K562 (cell line): Measurements from ENCODE around the gene RBFOX2. TPM values are rescaled to one million over a fixed set of nuclear protein-coding genes. Genes with fewer than 3 reads are reported as not detected.

Source experiments
- ATAC-seq: fragments of 200-7000 bp; cut with Tn5 transposase; 3 replicates; pipeline ENCODE4 v1.9.1; 2020; ENCODE audit warnings: moderate library complexity
- BruUV-seq: library from RNA; stranded (reverse); fragments of 400-500 nt; replicated peaks from 2 replicates; lab custom pipeline; 2021; lab: Mats Ljungman, UMichigan
- CTCF ChIA-PET: fragments of 300-600 bp; formaldehyde crosslinking; extraction: SDS; loops from one replicate; lab custom pipeline; 2021; ENCODE audit warnings: low intra/inter-chr PET ratio; lab: Yijun Ruan, JAX
- POLR2A ChIA-PET: fragments of 300-600, 350-650 bp; sonication (Branson Sonifier 250); formaldehyde crosslinking; extraction: SDS; loops from one replicate; lab custom pipeline; 2021; ENCODE audit warnings: antibody characterized with exemption, inconsistent platforms; lab: Yijun Ruan, JAX
- DNase-seq, 4 experiments: peaks; one replicate each; pipeline versions ENCODE4 v3.0.0 to v3.0.0-alpha.2; 2011 to 2018; ENCODE audit warnings: low spot score in 3 of 4, mixed read lengths in 3 of 4; ENCODE audit errors: extremely low read depth in 1 of 4
- FAIRE-seq: peaks from 2 replicates; lab custom pipeline; 2011; peaks lifted over from hg19 to GRCh38; lab: Jason Lieb, UNC
- H2AFZ ChIP-seq: 2 replicates; pipeline ENCODE4 v1.6.0; 2011; ENCODE audit warnings: low read depth, low read length, control low read depth, inconsistent platforms
- H3K27ac ChIP-seq: fragments of 200-600 bp; 3 replicates; pipeline ENCODE4 v1.8.0; 2011; ENCODE audit warnings: low read depth, mild to moderate bottlenecking, control low read depth, inconsistent platforms, low read length, moderate library complexity, mixed read lengths; ENCODE audit errors: extremely low read depth
- H3K27me3 ChIP-seq, 2 experiments: fragments of 300-600 bp in 1 of 2; 2 replicates in 1 of 2; 3 replicates in 1 of 2; pipeline versions ENCODE4 v1.6.0 to v1.8.0; 2011; ENCODE audit warnings: inconsistent platforms in 2 of 2, low read length in 2 of 2, mild to moderate bottlenecking in 1 of 2, mixed read lengths in 1 of 2, moderate library complexity in 1 of 2; ENCODE audit not compliant: control insufficient read depth in 2 of 2, insufficient read depth in 2 of 2
- H3K36me3 ChIP-seq: fragments of 300-600 bp; 3 replicates; pipeline ENCODE4 v1.8.0; 2011; ENCODE audit warnings: mild to moderate bottlenecking, low read length, inconsistent platforms; ENCODE audit not compliant: control insufficient read depth, insufficient read depth
- H3K4me1 ChIP-seq, 2 experiments: fragments of 200-600 bp in 1 of 2; replicated peaks in 1 of 2; 2 replicates in 1 of 2; 3 replicates in 1 of 2; pipeline versions ENCODE4 v1.5.1 to v1.8.0; 2011; ENCODE audit warnings: inconsistent platforms in 2 of 2, low read length in 2 of 2, mild to moderate bottlenecking in 1 of 2, mixed read lengths in 1 of 2, moderate library complexity in 1 of 2; ENCODE audit not compliant: control insufficient read depth in 2 of 2, insufficient read depth in 2 of 2
- H3K4me2 ChIP-seq: 2 replicates; pipeline ENCODE4 v1.6.1; 2011; ENCODE audit warnings: low read length, control low read depth, inconsistent platforms, mixed read lengths; ENCODE audit not compliant: insufficient read depth
- H3K4me3 ChIP-seq: fragments of 200-600 bp; sonication (generic), shearing (Covaris generic); 2 replicates; pipeline ENCODE4 v1.5.1; 2016; ENCODE audit warnings: control low read depth, inconsistent platforms
- H3K79me2 ChIP-seq: fragments of 200-600 bp; 3 replicates; pipeline ENCODE4 v1.8.0; 2011; ENCODE audit warnings: low read length, inconsistent platforms; ENCODE audit not compliant: control insufficient read depth, insufficient read depth
- H3K9ac ChIP-seq, 2 experiments: 2 replicates each; pipeline versions ENCODE4 v1.6.0 to v1.6.1; 2011; ENCODE audit warnings: low read depth in 2 of 2, low read length in 2 of 2, control low read depth in 1 of 2, inconsistent platforms in 1 of 2, mild to moderate bottlenecking in 1 of 2, mixed read lengths in 1 of 2; ENCODE audit not compliant: insufficient read depth in 1 of 2
- H3K9me1 ChIP-seq: one replicate; pipeline ENCODE4 v1.6.0; 2011; ENCODE audit warnings: inconsistent platforms, mild to moderate bottlenecking, low read length, moderate library complexity; ENCODE audit not compliant: control insufficient read depth, insufficient read depth
- H3K9me3 ChIP-seq: replicated peaks from 2 replicates; pipeline ENCODE4 v1.5.1; 2011; ENCODE audit warnings: low read depth, low read length, inconsistent platforms; ENCODE audit not compliant: control insufficient read depth, insufficient read depth
- H4K20me1 ChIP-seq: replicated peaks from 2 replicates; pipeline ENCODE4 v1.6.1; 2011; ENCODE audit warnings: low read length, inconsistent platforms, mixed read lengths; ENCODE audit not compliant: control insufficient read depth, insufficient read depth
- CHD1 ChIP-seq: fragments of 200-600 bp; sonication (generic); IDR thresholded peaks from one replicate; pipeline ENCODE4 v1.6.1; 2012; ENCODE audit warnings: mild to moderate bottlenecking, moderate library complexity, low read length, inconsistent platforms
- RFX5 ChIP-seq: IDR thresholded peaks from 2 replicates; pipeline ENCODE4 v1.6.1; 2011; ENCODE audit warnings: low read depth, mild to moderate bottlenecking, improper control_type of control experiment, low read length
- SMAD2 ChIP-seq: fragments of 150-350 bp; IDR thresholded peaks from 2 replicates; pipeline ENCODE4 v1.6.1; 2014; ENCODE audit warnings: low read depth, mild to moderate bottlenecking, low read length
- SMARCA5 ChIP-seq: fragments of 450-650 bp; IDR thresholded peaks from 2 replicates; pipeline ENCODE4 v1.6.1; 2016
- ZKSCAN3 ChIP-seq: fragments of 250-450 bp; sonication (Bioruptor Pico); IDR thresholded peaks from 2 replicates; pipeline ENCODE4 v1.4.0; 2020
- ZNF583 ChIP-seq: fragments of 250-450 bp; sonication (Bioruptor Pico); IDR thresholded peaks from 2 replicates; pipeline ENCODE4 v1.4.0; 2020
- WGBS: fragments of 100-300 bp; shearing (Covaris generic); methylation state at CpG from one replicate; pipeline ENCODE4 v1.1.6; 2016; ENCODE audit warnings: low coverage, mixed read lengths; ENCODE audit not compliant: insufficient coverage; ENCODE audit errors: missing lambda C conversion rate; 5-methylcytosine and 5-hydroxymethylcytosine counted together
- in situ Hi-C: fragments of 300-500 bp; cut with MboI; formaldehyde crosslinking; loops from 4 replicates; pipeline ENCODE4 v1.15.0; 2018; ENCODE audit warnings: inconsistent platforms, mixed read lengths
- intact Hi-C: fragments of 100-400 bp; cut with micrococcal nuclease; formaldehyde crosslinking; loops from 2 replicates; pipeline ENCODE4 v1.14.2; 2022
- polyA plus RNA-seq, 8 experiments: library from polyadenylated mRNA; depleted of rRNA in 4 of 8; stranded (reverse) in 5 of 8; unstranded in 3 of 8; fragments of >200 nt; fragmentation: Nextera tagmentation in 2 of 8; fragmentation: Illumina TruSeq in 1 of 8; extraction: Ambion mirVana in 2 of 8; extraction: Trizol in 1 of 8; gene quantifications; 2 replicates each; pipeline versions ENCODE4 v1.2.1 to v1.2.3, GENCODE V29; 2011 to 2014; ENCODE audit warnings: inconsistent platforms in 1 of 8, missing spikeins in 1 of 8
- total RNA-seq, 7 experiments: library from RNA; depleted of rRNA in 6 of 7; stranded (reverse); fragments of >200 nt in 6 of 7; fragmentation: Illumina TruSeq in 2 of 7; extraction: Trizol in 2 of 7; gene quantifications; 2 replicates each; pipeline versions ENCODE4 v1.2.1 to v1.2.3, GENCODE V29; 2011 to 2021; ENCODE audit warnings: low replicate concordance in 1 of 7
- TF ChIP-seq, protein P1 (sequence below): fragments of 250-450 bp; sonication (Bioruptor Pico); IDR thresholded peaks from 2 replicates; pipeline ENCODE4 v1.8.0; 2021; ENCODE audit warnings: moderate library complexity, mild to moderate bottlenecking, inconsistent platforms
- TF ChIP-seq, protein P2 (sequence below): fragments of 250-450 bp; sonication (Bioruptor Pico); IDR thresholded peaks from 2 replicates; pipeline ENCODE4 v1.6.1; 2021; ENCODE audit warnings: mild to moderate bottlenecking
- TF ChIP-seq, protein P3 (sequence below): fragments of 450-650 bp; formaldehyde crosslinking; IDR thresholded peaks from 2 replicates; pipeline ENCODE4 v1.4.0; 2020; ENCODE audit warnings: mild to moderate bottlenecking
- TF ChIP-seq, protein P4 (sequence below): fragments of 450-650 bp; IDR thresholded peaks from 2 replicates; pipeline ENCODE4 v1.6.1; 2016; ENCODE audit warnings: mild to moderate bottlenecking, moderate library complexity

Gene RBFOX2
- total and polyA plus RNA-seq, 9 of the 15 experiments (the other 6 are each of a cell fraction or from before 2014, with no cell fraction given) = 5.8 to 24.8 (median 14.2) TPM

DNA sequence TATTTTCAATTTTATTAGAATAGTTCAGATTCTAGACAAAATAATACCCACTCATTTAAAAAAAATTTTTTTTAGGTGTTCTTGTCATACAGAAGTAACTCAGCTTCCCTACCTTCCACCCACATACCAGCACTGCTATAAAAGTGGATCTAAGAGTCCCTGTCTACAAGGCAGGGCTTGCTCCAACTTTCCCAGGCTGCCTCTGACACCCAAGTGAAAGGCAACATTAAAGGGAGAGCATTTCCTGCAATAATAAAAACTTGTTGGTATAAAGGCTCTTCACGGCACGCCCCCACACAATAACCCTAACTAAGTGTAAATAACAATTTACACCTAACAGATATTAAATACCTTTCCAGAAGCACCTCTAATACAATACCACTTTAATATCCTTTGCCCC lies 183.7 kb downstream of the RBFOX2 start:
- H3K27me3 ChIP-seq = no peaks in the 10 kb centered on the region
- DNase-seq = no peak
- no peaks in the 10 kb centered on the region for H3K36me3 ChIP-seq
- H3K27ac ChIP-seq = no peak overlapping the region
- no peaks in the 10 kb centered on the region for H3K79me2 ChIP-seq
- H3K9ac ChIP-seq = no peak overlapping the region
- CTCF ChIA-PET = no interaction called here
- FAIRE-seq = no peak
- H2AFZ ChIP-seq = no peak overlapping the region
- intact Hi-C loops = loop anchor here (10.0 kb wide), 2 partner anchors 70 to 120 kb away; no protein-coding TSS in a partner anchor
- 75% methylated on average over 2 of the region's 2 CpGs for WGBS
- no peak overlapping the region for H3K4me3 ChIP-seq
- H3K9me3 ChIP-seq = no peaks in the 10 kb centered on the region
- no peak for ATAC-seq
- no TSS peak for BruUV-seq
- POLR2A ChIA-PET = no interaction called here
- no peaks in the 10 kb centered on the region for H4K20me1 ChIP-seq
- in situ Hi-C loops = no loop called here
- no peaks in the 10 kb centered on the region for H3K9me1 ChIP-seq
- peaks cover 0 to 8% of the 10 kb centered on the region in 2 experiments; a peak in 2 of 5 replicates for H3K4me1 ChIP-seq
- no peak overlapping the region for H3K4me2 ChIP-seq
- TF ChIP-seq, protein P1, sequence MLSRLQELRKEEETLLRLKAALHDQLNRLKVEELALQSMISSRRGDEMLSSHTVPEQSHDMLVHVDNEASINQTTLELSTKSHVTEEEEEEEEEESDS (CRISPR knock-in tag) = no peak
- TF ChIP-seq, protein P2, sequence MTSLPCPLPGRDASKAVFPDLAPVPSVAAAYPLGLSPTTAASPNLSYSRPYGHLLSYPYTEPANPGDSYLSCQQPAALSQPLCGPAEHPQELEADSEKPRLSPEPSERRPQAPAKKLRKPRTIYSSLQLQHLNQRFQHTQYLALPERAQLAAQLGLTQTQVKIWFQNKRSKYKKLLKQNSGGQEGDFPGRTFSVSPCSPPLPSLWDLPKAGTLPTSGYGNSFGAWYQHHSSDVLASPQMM (CRISPR knock-in tag) = no peak
- no peak for TF ChIP-seq CHD1
- TF ChIP-seq ZNF583 (CRISPR knock-in tag) = no peak
- no peak for TF ChIP-seq SMARCA5
- no peak for TF ChIP-seq RFX5
- TF ChIP-seq, protein P3, sequence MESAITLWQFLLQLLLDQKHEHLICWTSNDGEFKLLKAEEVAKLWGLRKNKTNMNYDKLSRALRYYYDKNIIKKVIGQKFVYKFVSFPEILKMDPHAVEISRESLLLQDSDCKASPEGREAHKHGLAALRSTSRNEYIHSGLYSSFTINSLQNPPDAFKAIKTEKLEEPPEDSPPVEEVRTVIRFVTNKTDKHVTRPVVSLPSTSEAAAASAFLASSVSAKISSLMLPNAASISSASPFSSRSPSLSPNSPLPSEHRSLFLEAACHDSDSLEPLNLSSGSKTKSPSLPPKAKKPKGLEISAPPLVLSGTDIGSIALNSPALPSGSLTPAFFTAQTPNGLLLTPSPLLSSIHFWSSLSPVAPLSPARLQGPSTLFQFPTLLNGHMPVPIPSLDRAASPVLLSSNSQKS = no peak
- TF ChIP-seq ZKSCAN3 (CRISPR knock-in tag) = no peak
- TF ChIP-seq, protein P4, sequence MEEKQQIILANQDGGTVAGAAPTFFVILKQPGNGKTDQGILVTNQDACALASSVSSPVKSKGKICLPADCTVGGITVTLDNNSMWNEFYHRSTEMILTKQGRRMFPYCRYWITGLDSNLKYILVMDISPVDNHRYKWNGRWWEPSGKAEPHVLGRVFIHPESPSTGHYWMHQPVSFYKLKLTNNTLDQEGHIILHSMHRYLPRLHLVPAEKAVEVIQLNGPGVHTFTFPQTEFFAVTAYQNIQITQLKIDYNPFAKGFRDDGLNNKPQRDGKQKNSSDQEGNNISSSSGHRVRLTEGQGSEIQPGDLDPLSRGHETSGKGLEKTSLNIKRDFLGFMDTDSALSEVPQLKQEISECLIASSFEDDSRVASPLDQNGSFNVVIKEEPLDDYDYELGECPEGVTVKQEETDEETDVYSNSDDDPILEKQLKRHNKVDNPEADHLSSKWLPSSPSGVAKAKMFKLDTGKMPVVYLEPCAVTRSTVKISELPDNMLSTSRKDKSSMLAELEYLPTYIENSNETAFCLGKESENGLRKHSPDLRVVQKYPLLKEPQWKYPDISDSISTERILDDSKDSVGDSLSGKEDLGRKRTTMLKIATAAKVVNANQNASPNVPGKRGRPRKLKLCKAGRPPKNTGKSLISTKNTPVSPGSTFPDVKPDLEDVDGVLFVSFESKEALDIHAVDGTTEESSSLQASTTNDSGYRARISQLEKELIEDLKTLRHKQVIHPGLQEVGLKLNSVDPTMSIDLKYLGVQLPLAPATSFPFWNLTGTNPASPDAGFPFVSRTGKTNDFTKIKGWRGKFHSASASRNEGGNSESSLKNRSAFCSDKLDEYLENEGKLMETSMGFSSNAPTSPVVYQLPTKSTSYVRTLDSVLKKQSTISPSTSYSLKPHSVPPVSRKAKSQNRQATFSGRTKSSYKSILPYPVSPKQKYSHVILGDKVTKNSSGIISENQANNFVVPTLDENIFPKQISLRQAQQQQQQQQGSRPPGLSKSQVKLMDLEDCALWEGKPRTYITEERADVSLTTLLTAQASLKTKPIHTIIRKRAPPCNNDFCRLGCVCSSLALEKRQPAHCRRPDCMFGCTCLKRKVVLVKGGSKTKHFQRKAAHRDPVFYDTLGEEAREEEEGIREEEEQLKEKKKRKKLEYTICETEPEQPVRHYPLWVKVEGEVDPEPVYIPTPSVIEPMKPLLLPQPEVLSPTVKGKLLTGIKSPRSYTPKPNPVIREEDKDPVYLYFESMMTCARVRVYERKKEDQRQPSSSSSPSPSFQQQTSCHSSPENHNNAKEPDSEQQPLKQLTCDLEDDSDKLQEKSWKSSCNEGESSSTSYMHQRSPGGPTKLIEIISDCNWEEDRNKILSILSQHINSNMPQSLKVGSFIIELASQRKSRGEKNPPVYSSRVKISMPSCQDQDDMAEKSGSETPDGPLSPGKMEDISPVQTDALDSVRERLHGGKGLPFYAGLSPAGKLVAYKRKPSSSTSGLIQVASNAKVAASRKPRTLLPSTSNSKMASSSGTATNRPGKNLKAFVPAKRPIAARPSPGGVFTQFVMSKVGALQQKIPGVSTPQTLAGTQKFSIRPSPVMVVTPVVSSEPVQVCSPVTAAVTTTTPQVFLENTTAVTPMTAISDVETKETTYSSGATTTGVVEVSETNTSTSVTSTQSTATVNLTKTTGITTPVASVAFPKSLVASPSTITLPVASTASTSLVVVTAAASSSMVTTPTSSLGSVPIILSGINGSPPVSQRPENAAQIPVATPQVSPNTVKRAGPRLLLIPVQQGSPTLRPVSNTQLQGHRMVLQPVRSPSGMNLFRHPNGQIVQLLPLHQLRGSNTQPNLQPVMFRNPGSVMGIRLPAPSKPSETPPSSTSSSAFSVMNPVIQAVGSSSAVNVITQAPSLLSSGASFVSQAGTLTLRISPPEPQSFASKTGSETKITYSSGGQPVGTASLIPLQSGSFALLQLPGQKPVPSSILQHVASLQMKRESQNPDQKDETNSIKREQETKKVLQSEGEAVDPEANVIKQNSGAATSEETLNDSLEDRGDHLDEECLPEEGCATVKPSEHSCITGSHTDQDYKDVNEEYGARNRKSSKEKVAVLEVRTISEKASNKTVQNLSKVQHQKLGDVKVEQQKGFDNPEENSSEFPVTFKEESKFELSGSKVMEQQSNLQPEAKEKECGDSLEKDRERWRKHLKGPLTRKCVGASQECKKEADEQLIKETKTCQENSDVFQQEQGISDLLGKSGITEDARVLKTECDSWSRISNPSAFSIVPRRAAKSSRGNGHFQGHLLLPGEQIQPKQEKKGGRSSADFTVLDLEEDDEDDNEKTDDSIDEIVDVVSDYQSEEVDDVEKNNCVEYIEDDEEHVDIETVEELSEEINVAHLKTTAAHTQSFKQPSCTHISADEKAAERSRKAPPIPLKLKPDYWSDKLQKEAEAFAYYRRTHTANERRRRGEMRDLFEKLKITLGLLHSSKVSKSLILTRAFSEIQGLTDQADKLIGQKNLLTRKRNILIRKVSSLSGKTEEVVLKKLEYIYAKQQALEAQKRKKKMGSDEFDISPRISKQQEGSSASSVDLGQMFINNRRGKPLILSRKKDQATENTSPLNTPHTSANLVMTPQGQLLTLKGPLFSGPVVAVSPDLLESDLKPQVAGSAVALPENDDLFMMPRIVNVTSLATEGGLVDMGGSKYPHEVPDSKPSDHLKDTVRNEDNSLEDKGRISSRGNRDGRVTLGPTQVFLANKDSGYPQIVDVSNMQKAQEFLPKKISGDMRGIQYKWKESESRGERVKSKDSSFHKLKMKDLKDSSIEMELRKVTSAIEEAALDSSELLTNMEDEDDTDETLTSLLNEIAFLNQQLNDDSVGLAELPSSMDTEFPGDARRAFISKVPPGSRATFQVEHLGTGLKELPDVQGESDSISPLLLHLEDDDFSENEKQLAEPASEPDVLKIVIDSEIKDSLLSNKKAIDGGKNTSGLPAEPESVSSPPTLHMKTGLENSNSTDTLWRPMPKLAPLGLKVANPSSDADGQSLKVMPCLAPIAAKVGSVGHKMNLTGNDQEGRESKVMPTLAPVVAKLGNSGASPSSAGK = no peak
- TF ChIP-seq SMAD2 = no peak
